GM21619 (cell line): ENCODE measurements around the gene COX7A2L.
"Not testable (repeated sequence)": the region's sequence is repeated elsewhere in the genome, so short reads cannot be mapped to it uniquely, and the experiment has no call there.

Experiments
- ATAC-seq: cut with Tn5 transposase; IDR thresholded peaks from one replicate; pipeline ENCODE4 v1.9.1; 2021; ENCODE audit not compliant: unreplicated experiment

The COX7A2L gene

DNA sequence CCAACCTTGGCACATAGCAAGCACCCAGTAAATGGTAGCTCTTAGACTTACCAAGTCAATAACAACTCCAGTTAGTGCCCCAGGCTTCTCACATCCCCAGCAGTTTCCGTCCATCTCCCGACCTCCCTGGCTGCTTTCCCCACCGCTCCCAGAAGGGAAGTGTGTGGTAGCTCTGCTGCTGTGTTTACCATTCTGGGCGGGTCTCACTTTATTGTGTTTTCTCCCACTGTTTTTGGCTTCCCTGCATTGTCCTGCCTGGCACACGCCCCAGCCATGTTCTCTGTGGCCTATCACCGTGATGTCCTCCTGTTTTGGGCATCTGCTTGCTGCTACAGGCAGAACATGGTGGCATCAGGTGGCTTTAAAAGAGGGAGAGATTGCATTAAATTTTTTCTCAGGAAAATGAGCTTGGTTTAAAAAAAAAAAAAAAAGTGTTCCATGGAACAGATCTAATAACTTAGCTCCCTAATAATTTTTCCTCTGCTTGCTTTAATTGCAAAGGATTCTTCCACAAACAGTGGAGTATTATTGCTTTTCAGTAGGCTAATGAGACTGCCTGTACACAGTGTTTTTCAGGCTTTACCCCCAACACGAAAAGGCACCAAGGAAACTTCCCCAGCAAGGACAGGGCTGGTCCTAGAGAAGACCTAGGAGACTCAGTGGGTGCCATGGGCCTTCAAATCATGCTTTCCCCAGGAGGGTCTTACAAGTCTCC lies 8.0 kb upstream of the COX7A2L start:
- ATAC-seq: no peak

DNA sequence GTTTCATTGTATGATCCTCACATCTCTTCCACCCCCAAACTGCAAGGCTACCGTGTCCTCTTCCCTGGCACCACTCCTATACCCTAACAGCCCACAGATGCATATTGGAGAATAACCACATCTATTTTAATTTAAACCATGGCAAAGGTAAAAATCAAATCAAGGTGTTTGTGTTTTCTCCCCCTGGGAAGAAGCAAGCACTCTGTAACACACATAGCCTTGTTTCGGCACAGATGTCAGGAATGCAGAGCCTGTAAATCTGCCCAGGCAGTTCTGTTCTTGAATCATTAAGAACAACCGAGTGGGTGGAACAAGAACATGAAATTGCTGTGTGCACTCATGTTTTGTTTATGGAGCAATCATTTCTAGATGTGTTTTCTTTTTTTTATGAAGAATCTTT lies 6.8 kb upstream of the COX7A2L start:
- ATAC-seq: no peak

DNA sequence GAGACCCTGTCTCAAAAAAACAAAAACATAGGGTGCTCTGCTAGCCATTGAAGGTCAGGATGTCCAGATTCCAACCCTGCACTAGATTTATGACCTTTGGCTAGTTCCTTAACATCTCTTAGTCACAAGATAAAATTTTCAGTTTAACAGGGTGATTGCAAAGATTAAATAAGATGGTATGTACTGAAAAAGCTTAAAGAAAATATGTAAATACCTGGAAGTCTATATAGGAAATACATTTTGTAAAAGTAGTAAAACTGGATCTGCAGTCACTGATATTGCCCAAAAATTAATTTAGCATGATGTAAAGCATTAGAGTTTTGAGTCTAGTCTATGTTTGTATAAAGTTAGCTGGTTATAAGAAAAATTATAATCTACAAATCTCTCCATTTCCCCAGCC lies 5.4 kb upstream of the COX7A2L start:
- no peak for ATAC-seq

DNA sequence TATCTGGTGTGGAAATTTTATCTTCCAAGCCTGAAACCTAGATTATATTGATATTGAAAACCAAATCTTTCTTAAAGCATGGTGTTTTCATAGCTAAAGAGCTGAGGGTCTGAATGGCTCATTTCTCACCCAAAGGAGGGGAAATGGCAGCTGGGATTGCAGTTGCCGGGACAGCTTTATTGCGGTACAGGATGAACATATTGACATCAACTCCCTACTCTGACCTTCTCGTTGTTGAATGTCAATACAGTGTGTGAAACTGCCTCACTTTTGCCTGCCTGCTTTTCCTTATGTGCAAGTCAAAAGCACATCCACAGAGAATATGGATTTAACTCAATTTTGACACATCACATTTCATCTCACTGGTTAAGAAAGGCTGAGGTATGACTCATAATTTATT lies 3.6 kb upstream of the COX7A2L start:
- no peak for ATAC-seq

DNA sequence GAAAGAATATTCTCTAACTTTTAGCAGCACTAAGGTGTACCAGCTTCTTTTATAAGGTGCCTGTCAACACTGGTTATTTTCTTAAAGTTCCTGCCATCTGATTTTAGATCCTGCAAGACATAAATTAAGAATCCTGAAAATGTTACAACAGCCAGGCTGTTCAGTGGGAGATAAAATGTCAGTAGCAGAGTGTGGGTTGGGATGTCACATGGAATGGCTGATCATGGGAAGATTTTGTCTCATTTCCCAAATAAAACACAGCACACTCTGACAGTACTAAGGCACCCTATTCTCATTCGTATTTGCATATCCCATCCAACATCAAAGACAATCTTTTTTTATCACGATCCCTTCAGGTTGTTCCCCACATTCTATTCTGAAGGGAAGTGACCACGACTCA lies 2.4 kb upstream of the COX7A2L start:
- no peak for ATAC-seq

DNA sequence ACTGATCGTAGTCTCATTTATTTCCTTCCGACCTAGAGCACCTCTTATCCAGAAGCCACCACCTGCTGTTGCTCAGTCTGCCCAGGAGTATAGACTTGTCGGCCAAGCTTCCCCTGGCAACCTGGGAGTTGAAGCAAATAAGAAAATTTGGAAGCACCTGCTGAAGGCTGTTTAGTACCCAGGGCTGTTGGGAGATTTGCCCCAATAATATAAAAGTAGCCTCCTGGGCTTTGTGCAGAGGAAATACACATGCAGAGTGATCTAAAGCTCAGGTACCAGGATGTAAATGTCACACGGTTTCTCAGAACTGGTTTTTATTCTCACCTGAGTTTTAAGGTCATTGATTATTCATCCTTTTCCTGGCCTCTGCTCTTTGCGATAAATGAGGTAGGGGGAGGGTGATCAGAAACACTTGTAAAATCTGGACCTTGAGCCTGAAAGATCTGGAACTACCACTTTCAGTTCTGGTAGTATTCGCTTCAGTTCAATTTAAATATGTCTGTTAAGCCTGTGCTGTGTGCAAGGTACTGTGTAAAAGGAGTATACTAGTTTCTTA lies 789 bp upstream of the COX7A2L start:
- no peak for ATAC-seq

DNA sequence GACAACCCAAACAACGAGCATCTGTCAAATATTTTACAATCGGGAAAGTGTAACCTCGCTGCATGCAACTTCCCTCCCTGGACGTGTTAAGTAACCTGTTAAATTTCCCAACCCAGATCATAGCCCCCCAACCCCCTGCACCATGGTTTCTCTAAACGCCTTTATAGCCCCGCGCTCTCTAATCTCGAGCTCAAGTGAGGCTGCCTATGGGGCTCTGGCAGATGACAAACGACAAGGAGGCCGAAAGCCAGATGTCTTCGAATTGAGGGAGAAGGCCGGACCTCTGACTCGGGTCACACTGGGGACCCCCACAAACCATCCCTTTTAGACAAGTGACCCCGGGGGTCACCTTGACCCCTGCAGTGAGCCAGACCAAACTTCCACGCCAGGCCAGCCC lies 526 bp downstream of the COX7A2L start:
- no peak for ATAC-seq

DNA sequence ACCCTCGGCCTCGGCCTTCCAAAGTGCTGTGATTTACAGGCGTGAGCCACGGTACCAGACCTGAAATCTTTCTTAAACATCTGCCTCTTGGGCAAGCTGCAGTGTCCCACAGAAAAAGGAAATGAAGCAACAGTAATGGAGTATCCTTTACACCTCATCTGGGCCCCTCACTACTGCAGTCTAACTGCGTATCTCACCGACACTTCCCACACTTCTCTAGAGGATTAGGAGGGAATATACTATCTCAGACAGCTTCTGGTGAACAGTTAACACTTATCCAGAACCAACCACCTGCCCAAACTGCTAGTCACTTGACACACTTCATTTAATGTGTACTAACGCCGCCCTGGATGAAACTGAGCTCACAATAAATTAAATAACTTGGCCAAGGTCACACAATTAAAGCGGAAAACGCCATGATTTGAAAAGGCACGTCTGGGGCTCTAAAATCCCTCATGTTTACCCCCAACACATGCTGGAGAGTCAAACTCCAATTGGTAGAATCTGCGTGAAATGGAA lies 993 bp downstream of the COX7A2L start:
- ATAC-seq: no peak

DNA sequence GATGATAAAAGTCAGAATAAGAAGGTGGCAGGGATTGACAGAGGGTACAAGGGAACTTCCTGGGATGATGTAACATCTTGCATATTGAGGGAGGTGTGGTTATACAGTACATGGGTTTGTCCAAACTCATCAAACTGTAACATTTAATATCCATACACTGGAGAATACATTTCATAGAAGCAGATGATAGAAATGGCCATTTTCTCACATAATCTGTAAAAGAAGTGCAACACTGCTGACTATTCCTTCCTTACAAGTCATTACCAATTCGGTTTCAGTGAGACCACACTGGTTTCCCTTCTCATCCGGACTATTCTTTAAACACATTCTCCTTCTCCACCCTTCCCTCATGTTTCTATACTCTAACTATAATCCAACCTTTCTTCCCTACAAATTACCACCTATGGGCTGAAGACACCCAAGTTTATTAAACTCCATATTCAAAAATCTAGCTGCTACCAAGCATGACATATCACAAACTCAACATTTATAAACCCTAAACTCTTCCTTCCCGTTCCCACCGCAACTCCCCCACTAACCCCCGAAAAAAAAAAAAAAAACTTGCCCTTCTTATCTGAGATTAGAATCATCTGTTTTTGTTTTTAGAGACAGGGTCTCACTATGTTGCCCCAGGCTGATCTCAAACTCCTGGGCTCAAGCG lies 1.6 kb downstream of the COX7A2L start:
- no peak for ATAC-seq

DNA sequence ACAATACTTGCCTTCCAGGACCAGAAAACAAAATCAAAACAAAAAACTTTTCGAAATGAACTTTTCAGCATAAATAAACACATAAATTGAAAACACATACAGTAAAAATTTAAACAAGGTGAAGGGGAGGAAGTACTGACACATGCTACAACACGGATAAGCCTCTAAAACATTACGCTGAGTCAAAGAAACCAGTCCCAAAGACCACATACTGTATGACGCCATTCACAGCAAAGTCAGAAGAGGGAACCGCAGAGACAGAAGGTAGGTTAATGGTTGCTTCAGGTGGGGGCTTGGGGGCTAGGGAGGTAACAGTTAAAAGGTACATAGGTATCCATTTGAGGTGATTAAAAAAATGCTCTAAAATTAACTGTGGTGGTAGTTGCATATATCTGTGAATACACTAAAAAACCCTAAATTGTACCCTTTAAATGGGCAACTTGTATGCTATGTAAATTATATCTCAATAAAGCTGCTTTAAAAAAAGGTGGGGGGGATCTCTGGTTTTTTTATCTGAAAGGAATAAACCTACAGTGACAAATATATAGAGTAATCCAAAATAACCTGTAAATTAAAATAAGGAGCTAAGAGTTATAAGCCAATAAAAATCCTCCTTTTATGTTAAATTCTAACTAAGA lies 7.1 kb downstream of the COX7A2L start:
- ATAC-seq: no peak

DNA sequence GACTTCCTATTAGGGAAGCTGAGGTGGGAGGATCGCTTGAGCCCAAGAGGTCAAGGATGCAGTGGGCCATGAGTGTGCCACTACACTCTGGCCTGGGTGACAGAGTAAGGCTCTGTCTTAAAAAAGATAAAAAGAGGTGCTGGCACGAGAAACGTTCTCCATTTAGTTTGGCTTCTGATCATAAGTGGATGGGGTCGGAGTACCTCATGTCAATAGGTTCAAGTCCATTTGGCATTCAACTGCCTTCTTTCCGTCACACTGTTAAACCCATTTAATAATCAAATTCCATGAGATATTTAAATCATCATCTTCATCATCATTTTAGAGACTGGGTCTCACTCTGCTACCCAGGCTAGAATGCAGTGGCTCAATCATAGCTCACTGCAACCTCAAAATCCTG lies 9.2 kb downstream of the COX7A2L start:
- no peak for ATAC-seq

DNA sequence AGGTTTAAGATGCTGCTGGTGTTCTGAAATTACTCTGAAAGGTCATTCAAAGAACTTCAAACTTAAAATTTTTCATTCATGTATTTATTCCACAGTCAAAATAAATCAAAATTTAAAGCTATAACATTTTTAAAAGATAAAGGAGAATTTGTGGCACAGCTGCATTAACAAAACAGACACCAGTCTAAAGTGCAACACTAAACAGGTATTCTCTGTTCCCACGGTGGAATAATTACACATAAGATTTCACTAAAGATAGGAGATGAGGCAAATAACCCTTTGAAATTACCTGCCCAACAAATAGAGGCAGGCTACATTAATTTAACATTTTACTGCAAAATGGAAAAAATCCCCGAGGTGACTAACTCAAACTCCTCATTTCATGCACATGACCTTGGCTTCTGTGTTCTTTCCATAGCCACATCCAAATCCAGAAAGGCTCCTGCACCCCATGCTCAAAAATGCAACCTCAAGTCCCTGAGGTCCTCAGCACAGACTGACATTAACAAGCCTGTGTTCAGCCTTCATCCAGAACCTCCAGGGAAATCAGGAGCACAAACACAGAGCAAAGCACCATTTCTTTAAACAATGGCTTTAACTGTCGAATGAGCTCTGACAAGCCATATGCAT lies 10.5 kb downstream of the COX7A2L start:
- ATAC-seq: no peak

DNA sequence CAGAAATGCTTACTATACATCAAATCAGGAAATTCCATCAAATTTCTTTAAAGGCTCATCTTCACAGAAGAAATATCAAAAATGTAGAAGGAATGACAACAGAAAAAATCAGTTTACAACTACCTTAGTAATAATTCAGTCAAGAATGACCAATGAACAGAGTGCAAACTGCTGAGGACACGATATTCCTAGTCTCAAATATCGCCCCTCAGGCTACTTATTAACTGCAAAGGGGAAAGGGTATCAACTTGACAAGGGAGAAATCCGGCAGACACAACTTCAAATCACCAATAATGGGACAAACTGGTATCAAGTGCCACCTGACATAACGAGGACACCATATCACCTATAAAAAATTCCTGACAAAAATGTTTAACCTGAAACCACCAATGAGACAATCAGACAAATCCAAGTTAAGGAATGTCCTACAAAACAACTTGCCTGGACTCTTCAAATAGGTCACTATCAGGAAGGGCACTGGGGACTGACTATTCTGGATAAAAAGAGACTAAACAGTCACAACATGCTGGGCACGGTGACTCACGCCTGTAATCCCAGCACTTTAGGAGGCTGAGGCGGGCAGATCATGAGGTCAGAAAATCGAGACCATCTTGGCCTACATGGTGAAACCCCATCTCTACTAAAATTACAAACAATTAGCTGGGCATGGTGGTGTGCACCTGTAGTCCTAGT lies 12.8 kb downstream of the COX7A2L start:
- no peak for ATAC-seq

DNA sequence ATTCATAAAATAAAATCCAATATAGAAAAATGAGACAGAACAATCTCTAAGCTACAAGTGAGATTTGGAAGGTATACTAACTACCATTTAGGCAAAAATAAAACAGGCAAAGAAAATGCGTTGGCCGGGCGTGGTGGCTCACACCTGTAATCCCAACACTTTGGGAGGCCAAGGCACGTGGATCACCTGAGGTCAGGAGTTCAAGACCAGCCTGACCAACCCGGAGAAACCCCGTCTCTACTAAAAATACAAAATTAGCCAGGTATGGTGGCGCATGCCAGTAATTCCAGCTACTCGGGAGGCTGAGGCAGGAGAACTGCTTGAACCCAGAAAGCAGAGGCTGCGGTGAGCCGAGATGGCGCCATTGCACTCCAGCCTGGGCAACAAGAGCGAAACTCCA lies 13.5 kb downstream of the COX7A2L start:
- not testable (repeated sequence) for ATAC-seq

DNA sequence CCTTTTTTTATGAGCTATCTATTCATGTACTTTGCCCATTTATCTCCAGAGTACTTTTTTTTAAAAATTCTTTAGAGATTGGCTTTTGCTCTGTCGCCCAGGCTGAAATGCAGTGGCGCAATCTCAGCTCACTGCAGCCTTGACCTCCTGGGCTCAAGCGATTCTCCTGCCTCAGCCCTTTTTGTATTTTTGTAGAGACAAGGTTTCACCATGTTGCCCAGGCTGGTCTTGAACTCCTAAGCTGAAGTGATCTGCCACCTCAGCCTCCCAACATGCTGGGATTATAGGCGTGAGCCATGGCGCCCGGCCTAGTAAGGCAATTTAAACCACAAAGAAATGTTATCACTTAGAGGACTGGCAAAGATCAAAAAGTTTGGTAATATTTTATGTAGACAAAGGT lies 14.2 kb downstream of the COX7A2L start:
- not testable (repeated sequence) for ATAC-seq

DNA sequence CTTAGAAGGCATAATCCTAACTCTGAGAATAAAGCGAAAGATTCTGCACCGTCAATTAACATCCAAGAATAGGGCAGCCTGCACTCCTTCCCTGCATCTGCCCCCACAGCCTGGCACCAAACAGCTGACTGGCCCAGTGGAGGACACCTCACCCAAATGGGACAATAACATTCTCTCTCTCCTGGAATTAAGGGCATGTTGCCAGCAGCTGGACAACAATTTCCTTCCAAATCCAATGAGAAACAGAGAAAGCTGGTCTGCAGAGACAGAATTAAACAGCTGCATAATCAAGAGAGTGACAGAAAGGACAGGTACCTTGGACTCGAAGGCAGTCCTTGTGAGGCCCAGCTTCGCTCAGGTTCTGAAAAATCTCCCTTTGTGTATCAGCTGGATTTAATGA lies 15.0 kb downstream of the COX7A2L start:
- no peak for ATAC-seq

DNA sequence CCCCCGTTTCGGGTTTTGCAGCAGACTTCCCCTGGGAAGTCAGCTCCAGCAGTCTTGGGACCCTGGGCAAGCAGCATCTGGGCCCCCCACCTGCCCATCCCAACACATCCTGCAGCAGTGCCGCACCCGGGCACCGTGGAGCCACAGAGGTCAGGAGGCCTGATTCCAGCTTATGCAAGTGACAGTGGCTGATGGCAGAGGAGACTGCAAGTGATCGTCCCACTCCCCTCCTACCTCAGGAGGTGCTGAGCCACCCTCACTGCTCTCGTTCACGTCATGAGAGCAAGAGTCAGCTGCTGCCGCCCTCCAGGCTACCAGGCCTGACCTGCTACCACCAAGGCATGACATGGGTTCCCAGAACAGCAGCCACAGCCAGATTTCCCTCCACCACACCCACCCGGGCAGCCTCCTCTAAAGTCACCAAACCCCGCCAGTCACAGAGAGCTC lies 18.2 kb downstream of the COX7A2L start:
- ATAC-seq: peak; percentile 11

DNA sequence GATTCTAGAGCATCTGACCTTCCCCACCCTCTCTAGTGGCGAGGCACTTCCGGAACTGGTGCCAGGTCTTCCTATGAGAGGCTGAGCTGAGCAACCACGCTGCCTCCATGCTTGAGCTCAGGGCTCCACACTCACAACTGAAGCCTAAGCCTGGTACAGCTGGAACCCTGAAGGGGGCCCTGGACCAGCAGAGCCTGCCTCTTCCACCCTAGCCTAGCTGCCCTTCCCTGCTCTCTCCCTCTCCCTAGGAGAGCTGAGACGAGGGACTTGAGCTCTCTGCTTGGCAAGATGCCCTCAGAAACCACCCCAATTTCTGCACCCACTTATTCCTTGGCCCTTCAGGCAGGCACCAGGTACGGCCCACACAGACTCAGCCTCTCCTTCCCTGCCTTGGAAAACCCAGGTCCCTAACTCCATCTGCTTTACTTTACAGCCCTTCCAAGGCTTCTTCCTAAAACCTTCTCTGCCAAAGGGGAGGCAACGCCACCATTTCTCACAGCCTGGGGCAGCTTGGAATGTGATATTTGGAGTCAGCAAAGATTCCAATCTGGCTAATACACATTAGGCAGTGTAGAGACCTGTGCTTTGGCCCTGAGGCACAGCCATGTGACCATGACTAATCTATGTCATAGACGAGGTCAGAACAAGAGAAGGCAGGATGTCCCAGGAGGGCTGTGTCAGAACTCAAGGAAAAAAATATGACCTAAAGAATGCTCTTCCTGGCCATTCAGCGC lies 18.8 kb downstream of the COX7A2L start:
- peak; percentile 74 for ATAC-seq

DNA sequence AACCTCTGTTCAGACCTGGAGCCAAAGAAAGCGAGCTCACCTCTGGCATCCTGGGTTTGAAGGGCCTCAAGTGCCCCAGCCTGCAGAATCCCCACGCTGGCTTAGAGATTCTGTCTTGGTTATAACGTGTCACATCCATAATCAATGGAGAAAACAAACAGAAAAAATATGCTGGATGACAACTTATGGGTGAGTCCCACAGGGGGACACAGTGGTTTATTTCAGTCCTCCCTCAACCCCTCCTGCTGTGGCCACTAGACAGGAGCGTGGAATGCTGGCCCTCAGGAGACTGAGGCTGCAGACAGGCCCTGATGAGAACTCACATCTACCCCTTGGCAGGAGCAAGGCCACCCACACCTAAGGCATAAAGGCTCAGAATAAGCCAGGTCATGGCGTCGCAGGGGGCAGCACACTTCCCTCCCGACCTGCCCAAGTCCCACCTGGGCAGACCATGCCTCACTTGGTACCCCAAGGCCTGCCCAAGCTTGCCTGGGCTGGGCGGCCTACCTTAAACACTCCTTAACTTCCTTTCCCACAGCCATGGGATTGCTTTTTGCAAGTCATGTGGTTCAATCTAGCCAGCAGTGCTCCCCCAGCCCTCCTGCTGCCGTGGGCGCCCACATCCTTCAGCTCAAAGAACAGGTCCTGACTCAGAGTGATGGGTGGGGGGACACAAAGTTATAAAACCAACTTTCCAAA lies 19.9 kb downstream of the COX7A2L start:
- ATAC-seq: no peak
